DLD1 (cell line): ENCODE data around the gene KIAA0753.

ENCODE experiments used
- in situ Hi-C: cut with HindIII; loops from 2 replicates; pipeline ENCODE4 v1.10.0; 2017; ENCODE audit warnings: low sequenced_read_pairs

KIAA0753 gene

GRCh38 chr17:6643451-6644125 is 3.1 kb upstream of the KIAA0753 start:
- in situ Hi-C loops = no loop called here

DNA sequence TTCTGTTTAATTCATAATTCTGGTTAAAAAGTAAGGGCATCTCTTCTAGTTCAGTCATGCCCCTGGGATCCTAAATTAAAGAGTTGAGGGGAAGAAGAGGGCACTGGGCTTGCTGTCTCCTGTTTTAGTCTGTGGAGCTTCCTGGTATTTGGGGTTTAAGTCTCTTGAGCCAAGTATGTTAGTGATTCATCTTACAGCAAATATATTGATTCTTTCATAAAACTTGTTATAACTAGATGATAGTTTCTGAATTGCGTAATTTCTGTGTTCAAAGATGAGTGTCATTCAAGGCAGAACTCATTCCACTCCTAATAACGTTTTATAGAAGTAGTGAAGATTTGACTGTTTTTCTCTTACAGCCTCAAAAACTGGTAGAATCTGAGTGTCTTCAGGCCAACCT is 2.1 kb upstream of the KIAA0753 start:
- in situ Hi-C loops = no loop called here

DNA sequence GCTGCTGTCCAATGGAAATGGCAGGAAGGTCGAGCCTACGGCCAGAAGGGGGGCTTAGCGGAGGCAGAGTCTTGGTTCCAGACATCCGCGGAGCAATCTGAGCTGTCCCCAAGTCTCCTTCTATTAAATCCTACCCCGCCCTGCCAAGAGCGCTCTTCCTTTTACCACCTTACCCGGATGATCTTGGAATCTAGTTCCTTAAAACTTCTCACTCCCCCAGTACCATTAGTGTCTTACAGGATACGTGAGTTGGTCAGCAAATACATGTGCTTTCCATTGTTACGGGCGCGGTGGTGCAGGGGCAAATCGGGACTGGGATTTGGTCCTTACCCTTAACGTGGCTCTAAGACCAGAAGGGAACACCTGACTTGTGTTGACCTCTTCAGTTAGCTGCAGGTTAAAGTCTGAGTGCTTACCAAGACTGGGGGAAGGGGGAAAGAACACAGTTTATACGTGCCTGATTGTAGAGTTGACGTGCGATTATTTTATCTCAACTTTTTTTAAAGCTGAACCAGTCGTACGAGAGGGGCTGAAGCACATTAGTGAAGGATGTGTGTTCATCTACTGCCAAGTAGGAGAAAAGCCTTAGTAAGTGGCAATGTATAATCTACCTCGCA is 844 bp upstream of the KIAA0753 start:
- in situ Hi-C loops = no loop called here

DNA sequence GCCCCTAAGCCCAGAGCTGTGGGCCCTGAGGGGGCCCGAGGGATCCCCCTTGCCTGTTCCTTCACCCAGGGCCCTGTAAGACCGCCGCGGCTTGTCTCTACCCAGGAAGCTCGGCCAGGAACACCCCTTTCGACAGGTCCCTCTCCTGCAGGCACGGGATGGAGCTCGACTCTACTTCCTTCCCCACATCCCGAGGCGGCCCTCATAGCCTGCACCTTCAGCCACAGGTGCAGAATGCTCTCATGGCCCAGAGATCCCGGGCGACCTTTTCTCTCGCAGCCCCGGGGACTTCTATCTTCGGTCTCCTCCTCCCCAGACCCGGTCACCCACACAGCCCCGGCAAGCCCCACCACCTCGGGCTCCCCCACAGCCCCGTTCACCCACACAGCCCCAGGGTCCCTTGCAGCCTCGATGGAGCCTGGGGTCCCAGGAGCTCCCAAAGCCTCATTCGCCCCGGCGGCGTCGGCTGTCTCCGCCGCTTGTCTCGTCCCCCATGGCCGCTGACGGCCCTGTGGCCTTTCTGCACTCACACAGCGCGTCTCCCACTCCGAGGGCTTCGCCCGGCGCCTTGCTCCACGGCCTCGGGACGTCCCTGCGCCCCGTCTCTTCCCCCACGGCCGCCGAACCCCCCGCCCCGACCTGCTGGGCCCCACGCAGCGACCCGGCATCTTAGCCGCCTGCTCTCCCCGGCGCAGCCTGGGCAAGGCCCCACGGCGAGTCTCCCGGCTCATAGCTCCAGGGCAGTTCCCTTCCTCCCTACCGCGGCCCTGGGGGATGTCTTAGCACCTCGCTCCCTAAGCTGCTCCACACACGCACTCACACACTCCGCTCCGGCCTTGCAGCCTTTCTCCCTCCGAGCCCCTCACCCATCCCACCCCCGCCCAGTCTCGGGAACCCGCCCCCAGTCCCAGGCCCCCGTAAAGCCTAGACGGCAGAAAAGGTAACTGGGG is 650 bp downstream of the KIAA0753 start:
- in situ Hi-C loops = no loop called here

DNA sequence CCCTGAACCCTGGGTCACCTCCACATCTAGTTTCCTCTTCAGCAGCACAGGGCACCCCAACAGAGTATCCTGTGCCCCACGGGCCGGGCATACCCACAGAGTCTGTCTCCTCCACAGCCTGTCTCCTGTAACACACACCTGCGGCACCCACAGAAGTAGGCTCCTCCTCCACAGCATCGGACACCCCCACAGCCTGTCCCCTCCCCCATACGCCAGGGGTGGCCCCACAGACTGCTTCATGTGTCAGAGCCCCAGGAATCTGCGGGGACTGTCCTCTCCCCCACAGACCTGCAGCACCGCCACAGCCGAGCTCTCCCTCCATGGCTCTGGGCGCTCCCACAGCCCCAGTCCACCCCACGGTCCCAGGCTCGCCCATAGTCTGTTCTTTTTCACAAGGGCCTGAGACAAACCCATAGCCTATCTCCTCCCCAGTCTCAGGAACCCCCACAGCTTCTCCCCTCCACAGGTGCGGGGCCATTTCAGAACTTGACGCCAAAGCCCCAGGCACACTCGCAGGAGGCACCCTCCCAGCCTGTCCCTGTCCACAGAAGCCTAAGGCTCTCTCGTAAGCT is 1.4 kb downstream of the KIAA0753 start:
- in situ Hi-C loops = no loop called here

GRCh38 chr17:6638046-6638908 is 2.2 kb downstream of the KIAA0753 start:
- in situ Hi-C loops = no loop called here

- in situ Hi-C loops = no loop called here
Measured at GRCh38 chr17:6637458-6637840, 3.1 kb downstream of the KIAA0753 start.

DNA sequence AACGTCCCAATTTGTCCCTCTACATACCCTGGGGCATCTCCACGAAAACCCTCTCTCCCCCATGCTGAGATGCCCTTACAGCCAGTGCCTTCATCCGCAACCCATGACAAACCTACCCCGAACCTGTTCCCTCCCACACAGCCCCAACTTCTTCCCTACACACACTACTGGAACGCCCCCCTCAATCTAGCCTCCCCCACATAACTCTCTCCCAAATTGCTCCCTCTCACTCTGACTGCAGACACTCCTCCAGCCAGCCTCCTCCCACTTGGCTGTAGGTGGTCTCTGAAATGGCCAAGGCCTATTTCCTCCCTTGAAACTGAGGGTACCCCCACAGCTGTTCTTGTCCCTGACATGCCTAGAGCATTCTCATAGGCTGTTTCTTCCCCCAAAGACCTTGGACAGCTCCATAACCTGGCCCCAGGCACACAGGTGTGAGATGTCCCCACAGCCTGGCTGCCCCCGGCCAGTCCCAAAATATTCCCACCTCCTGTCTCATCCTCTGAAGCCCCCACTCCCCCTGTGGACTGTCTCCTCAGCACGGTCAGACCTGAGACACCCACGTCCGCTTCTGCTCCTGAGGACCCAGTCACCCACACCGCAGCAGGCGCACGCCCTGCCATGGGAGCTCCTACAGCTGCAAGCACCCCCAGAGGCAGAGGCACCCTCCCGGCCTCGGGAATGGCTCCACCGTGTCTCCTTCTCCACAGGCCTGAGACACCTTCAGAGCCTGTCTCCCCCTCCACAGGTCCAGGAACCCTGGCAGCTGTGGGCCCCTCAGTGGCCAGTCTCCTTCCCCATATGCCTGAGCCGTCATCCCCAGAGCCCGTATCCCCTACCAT is 3.7 kb downstream of the KIAA0753 start:
- in situ Hi-C loops = no loop called here

DNA sequence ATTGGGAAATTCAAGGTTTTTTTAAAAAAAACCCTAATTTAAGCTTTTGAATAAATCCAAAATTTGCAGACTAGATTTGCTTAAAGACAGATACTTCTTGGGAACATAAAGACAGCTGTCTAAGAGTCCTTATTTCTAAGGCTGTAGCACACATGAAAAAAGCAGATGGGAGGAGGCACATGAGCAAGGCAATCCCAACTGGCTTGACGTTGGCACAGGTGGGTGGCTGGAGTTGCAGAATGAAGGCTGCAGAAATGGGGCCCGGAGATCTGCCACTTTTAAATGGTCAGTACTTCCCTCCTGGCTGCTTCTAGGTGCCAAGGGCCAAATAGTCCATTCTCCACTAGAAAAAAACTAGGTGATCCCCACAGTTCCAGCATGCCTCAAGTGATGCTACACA is 4.4 kb downstream of the KIAA0753 start:
- in situ Hi-C loops = no loop called here

GRCh38 chr17:6633263-6633662 is 7.2 kb downstream of the KIAA0753 start:
- in situ Hi-C loops = no loop called here

DNA sequence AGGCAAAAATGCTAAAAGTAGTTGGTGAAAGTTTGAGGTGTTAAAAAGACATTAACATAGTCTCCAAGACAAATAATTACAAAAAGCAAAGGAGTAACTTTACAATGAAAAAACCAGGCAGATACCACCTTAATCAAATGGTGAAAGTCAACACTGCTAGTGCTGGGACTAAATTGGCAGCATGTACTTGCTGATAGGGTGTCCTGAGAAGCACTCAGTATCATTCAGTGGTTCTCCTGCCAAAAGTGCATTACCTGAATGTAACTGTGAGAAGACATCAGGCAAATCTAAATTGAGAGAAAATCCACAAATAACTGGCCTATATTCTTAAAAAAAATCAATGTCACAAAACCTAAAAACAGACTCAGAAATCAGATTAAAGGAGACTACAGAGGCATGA is 8.0 kb downstream of the KIAA0753 start:
- in situ Hi-C loops = no loop called here

DNA sequence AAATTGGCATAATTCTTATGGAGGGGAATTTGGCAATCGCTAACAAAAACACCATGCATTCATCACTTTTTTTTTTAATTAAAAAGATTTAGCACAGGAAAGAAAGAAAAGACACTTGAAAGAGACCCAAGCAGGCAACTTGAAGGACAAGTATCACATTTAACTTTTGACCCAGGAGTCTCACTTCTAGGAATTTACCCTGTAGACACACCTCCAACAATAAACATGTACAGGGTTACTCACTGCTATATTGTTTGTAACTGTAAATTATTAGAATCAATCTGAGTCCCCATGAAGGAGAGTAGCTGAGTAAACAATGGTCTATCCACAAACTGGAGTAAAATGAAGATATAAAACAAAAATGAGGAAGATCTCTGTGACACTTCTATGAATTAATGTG is 10.1 kb downstream of the KIAA0753 start:
- in situ Hi-C loops = no loop called here

DNA sequence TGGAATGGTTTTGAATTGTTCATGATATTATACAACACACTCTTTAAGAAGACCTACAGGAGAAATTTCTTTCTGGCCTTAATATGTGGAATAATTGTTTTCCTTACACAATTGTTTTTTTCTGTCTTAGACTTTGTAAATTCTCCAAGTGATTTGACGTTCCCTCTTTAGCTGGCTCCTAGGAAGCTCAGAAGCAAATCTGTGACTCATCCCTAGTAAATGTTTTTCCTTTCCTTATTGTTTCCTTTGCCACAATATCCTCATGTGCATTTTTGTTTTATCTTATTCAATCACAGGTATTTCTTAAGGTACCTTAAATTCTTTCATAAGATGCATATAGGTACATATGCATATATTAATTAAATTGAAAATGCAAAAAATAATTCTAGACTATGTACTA is 13.5 kb downstream of the KIAA0753 start:
- in situ Hi-C loops = no loop called here

GRCh38 chr17:6626616-6627015 is 13.9 kb downstream of the KIAA0753 start:
- in situ Hi-C loops = no loop called here

DNA sequence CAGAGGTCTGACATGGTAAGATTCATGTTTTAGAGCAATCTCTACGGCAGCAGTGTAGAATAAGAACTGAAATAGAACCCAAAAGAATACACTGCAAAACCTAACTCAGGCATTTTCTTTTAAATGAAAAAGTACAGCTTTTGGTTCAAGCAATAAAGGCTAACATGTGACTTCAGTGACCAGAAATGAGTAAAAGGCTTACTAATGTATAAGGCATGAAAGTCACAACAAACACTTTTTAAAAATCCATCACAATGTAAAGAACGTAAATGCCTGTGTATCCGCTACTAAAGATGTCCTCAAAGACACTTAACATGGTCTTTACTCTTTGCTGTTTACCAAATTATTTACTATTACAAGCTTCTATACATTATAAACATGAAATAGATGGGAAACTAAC is 16.6 kb downstream of the KIAA0753 start:
- in situ Hi-C loops = no loop called here

DNA sequence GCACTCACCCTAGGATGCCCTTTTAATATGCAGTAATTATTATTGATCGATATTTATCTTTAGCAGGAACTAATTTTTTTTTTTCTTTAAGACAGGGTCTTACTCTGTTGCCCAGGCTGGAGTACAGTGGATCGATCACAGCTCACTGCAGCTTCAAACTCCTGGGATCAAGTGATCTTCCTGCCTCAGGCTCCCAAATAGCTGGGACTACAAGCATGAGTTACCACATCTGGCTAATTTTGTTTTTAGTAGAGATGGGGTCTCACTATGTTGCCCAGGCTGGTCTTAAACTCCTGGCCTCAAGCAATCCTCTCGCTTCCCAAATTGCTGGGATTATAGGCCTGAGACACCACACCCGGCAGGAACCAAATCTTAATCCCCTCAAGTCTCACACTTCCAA is 29.3 kb downstream of the KIAA0753 start:
- in situ Hi-C loops = no loop called here

DNA sequence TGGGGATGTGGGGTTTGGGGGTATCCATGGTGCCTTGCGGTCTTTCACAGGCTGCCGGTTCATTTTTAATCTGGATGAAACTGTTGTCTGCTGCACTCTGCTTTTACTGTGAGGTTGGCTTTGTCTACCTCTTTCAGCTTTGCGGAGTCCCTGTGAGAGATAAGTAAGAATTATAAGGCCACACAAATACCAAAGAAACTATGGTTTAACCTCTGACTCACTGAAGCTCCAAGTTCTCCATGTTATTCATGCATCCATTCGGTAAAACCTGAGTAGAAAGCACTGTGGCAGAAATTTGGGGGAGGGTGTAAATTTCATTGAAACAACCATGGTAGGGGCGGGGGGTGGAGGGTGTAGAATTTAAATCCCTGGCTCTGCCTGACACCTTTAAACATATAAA is 30.5 kb downstream of the KIAA0753 start:
- in situ Hi-C loops = no loop called here

GRCh38 chr17:6608321-6608720 is 32.2 kb downstream of the KIAA0753 start:
- in situ Hi-C loops = no loop called here

DNA sequence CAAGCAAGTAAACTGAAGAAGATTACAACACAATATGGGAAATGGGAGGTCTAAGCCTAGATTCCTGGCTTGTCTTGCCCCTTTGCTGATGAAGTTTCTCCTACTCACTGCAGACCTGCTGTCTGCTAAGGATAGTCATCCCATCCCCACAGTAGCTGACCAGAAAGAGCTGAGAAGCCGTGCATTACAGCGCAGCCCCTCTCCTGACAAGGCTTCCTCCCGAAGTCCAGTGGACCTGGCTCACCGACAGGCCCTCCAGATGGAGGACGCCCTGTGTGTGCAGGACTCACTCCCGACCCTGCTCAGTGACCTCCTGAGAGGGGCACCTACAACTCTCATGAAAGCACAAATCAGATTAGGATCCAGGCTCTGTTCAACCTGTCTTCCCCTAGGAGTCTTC is 35.4 kb downstream of the KIAA0753 start:
- in situ Hi-C loops = no loop called here
